ENCODE results near the gene CDK14. TPM values are rescaled to one million over a fixed set of nuclear protein-coding genes. Genes with fewer than 3 reads are reported as not detected.

Gene CDK14
- total and polyA plus RNA-seq, 10 of the 15 experiments (the other 5 are each of a cell fraction or from before 2014, with no cell fraction given): 6.5 to 61.3 (median 24.2) TPM

DNA sequence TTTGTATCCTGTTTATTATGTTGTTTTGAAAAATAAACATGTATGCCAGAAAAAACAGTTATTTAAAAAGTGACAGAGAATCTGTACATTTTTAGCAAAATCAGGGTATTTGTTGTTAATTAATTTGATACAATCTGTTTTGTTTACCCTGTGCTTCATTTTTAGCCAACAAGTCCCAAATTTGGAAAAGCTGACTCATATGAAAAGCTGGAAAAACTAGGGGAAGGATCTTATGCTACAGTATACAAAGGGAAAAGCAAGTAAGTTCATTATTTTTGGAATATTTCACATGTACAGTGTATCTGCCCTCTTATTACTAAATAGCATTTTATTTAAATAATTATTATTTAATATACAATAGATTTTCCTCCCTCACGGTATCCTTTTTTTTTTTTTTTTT lies 151.4 kb downstream of the CDK14 start:
- SMC1A ChIA-PET (ENCODE audit: uncharacterized antibody, unreplicated experiment): interaction anchor here (0.8 to 6.8 kb wide), 11 partner anchors 9 to 286 kb away, joined by 3 to 73 read pairs (median 5); no protein-coding TSS in a partner anchor
- Histone ChIP-seq H3K9ac (ENCODE audit: control insufficient read depth, insufficient read depth, low read length) (no peak overlapping the region), H3K9me3 (replicated peaks; ENCODE audit: control insufficient read depth, insufficient read depth, low read length) (no peaks in the 10 kb centered on the region), H3K4me2 (ENCODE audit: control insufficient read depth, insufficient read depth) (no peak overlapping the region), H3K4me3 (no peak overlapping the region), H3K27ac (ENCODE audit: control insufficient read depth, insufficient read depth) (no peak overlapping the region), H2AFZ (ENCODE audit: control insufficient read depth, low read depth, low read length) (no peak overlapping the region), H4K20me1 (ENCODE audit: control insufficient read depth, insufficient read depth) (no peaks in the 10 kb centered on the region), H3K27me3 (replicated peaks in 1 of 2; ENCODE audit: control insufficient read depth in 2 of 2, insufficient read depth in 2 of 2, low read length in 1 of 2) (no peaks in the 10 kb centered on the region), H3K79me2 (ENCODE audit: control insufficient read depth, insufficient read depth, low read length) (no peaks in the 10 kb centered on the region; the same call in 1 of the 2 replicates), H3K36me3 (ENCODE audit: control insufficient read depth in 2 of 2, insufficient read depth in 2 of 2, low read length in 1 of 2) (peaks cover 0 to 6% of the 10 kb centered on the region in 2 experiments; a peak in 2 of 4 replicates), H3K4me1 (ENCODE audit: control insufficient read depth, insufficient read depth, low read length) (no peaks in the 10 kb centered on the region)
- no peak for TF ChIP-seq ESRRA (IDR thresholded peaks at IDR 0.05; ENCODE audit: low read length)
- DNase-seq (ENCODE audit: low read depth, low spot score) (no peak), FAIRE-seq (no peak), ATAC-seq (no peak)
- WGBS (ENCODE audit: insufficient coverage, insufficient replicate concordance, low lambda C conversion rate, missing lambda C conversion rate): 100% methylated on average over 1 of the region's 1 CpG
- in situ Hi-C loops (cut with MboI): no loop called here
- CTCF ChIA-PET: interaction anchor here (0.6 to 7.1 kb wide), 7 partner anchors 11 to 55 kb away, joined by 3 to 183 read pairs (median 5); no protein-coding TSS in a partner anchor
- intact Hi-C loops (cut with micrococcal nuclease; ENCODE audit: unreplicated experiment): no loop called here
- POLR2A ChIA-PET: interaction anchor here (1.0 kb wide), 1 partner anchor 30 kb away, joined by 3 read pairs; no protein-coding TSS in a partner anchor
- RAD21 ChIA-PET (ENCODE audit: unreplicated experiment): interaction anchor here (0.7 to 3.1 kb wide), 7 partner anchors 33 to 292 kb away, joined by 3 to 11 read pairs (median 3); no protein-coding TSS in a partner anchor
- BruUV-seq (replicated peaks): no TSS peak

DNA sequence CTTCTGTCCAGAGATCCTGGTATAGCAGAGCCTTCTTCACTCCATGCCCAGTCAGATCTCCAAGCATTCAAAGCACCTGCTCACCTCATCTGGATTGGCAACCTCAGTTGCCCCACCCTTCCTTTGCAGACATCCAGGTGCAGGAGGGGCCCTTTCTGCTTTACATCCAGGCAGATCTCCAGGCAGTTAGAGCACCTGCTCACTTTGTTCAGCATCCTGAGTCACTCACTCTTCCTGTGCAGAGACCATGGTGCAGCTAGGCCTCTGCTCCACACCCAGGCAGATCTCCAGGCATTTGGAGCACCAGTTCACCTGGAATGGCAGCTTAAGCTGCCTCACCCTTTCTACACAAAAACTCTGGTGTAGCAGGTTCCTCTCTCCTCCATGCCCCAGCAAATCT lies 153.1 kb downstream of the CDK14 start:
- no peak overlapping the region for H3K4me3 ChIP-seq
- H3K9ac ChIP-seq (ENCODE audit: control insufficient read depth, insufficient read depth, low read length): no peak overlapping the region
- intact Hi-C loops (cut with micrococcal nuclease; ENCODE audit: unreplicated experiment) (no loop called here), in situ Hi-C loops (cut with MboI) (no loop called here)
- no peaks in the 10 kb centered on the region for H3K79me2 ChIP-seq (ENCODE audit: control insufficient read depth, insufficient read depth, low read length)
- DNase-seq (ENCODE audit: low read depth, low spot score) (no peak), FAIRE-seq (no peak), ATAC-seq (peak; percentile 22; the same call in 1 of the 3 replicates)
- no peaks in the 10 kb centered on the region for H4K20me1 ChIP-seq (ENCODE audit: control insufficient read depth, insufficient read depth)
- no TSS peak for BruUV-seq (replicated peaks)
- RAD21 ChIA-PET (ENCODE audit: unreplicated experiment): interaction anchor here (0.6 to 2.7 kb wide), 7 partner anchors 35 to 285 kb away, joined by 3 to 47 read pairs (median 4); no protein-coding TSS in a partner anchor
- CTCF ChIA-PET: interaction anchor here (0.8 to 7.1 kb wide), 12 partner anchors 9 to 294 kb away, joined by 3 to 183 read pairs (median 8); no protein-coding TSS in a partner anchor
- no peaks in the 10 kb centered on the region for H3K9me3 ChIP-seq (replicated peaks; ENCODE audit: control insufficient read depth, insufficient read depth, low read length)
- no peaks in the 10 kb centered on the region for H3K27me3 ChIP-seq (replicated peaks in 1 of 2; ENCODE audit: control insufficient read depth in 2 of 2, insufficient read depth in 2 of 2, low read length in 1 of 2)
- H3K27ac ChIP-seq (ENCODE audit: control insufficient read depth, insufficient read depth): no peak overlapping the region
- no peak overlapping the region for H3K4me2 ChIP-seq (ENCODE audit: control insufficient read depth, insufficient read depth)
- H2AFZ ChIP-seq (ENCODE audit: control insufficient read depth, low read depth, low read length): no peak overlapping the region
- POLR2A ChIA-PET: interaction anchor here (0.6 kb wide), 1 partner anchor 34 kb away, joined by 4 read pairs; no protein-coding TSS in a partner anchor
- no peaks in the 10 kb centered on the region for H3K4me1 ChIP-seq (ENCODE audit: control insufficient read depth, insufficient read depth, low read length)
- H3K36me3 ChIP-seq (ENCODE audit: control insufficient read depth in 2 of 2, insufficient read depth in 2 of 2, low read length in 1 of 2): peaks cover 0 to 6% of the 10 kb centered on the region in 2 experiments; a peak in 2 of 4 replicates
- SMC1A ChIA-PET (ENCODE audit: uncharacterized antibody, unreplicated experiment): interaction anchor here (0.7 to 6.8 kb wide), 11 partner anchors 11 to 294 kb away, joined by 3 to 73 read pairs (median 9); no protein-coding TSS in a partner anchor
- TF ChIP-seq TARDBP (IDR thresholded peaks at IDR 0.05; ENCODE audit: borderline replicate concordance): no peak
- TF ChIP-seq RB1 (IDR thresholded peaks at IDR 0.05; ENCODE audit: borderline replicate concordance): no peak
- no peak for TF ChIP-seq YBX1 (IDR thresholded peaks at IDR 0.05)
- no peak for TF ChIP-seq RFX5 (IDR thresholded peaks at IDR 0.05; ENCODE audit: low read depth, low read length)
- no peak for TF ChIP-seq HCFC1 (IDR thresholded peaks at IDR 0.05; ENCODE audit: low read length)
- no peak for TF ChIP-seq SMC3 (IDR thresholded peaks at IDR 0.05; ENCODE audit: borderline replicate concordance, low read length)
- no peak for TF ChIP-seq ZNF384 (IDR thresholded peaks at IDR 0.05; ENCODE audit: borderline replicate concordance, low read depth, low read length)
- no peak for TF ChIP-seq CEBPB (IDR thresholded peaks at IDR 0.05; ENCODE audit: borderline replicate concordance in 1 of 2, low read depth in 2 of 2, low read length in 2 of 2)
- TF ChIP-seq E2F4 (IDR thresholded peaks at IDR 0.05; ENCODE audit: low read depth, low read length): no peak
- TF ChIP-seq SUPT20H (IDR thresholded peaks at IDR 0.05; ENCODE audit: borderline replicate concordance, control insufficient read depth, low read depth, low read length): no peak
- TF ChIP-seq, protein P1, sequence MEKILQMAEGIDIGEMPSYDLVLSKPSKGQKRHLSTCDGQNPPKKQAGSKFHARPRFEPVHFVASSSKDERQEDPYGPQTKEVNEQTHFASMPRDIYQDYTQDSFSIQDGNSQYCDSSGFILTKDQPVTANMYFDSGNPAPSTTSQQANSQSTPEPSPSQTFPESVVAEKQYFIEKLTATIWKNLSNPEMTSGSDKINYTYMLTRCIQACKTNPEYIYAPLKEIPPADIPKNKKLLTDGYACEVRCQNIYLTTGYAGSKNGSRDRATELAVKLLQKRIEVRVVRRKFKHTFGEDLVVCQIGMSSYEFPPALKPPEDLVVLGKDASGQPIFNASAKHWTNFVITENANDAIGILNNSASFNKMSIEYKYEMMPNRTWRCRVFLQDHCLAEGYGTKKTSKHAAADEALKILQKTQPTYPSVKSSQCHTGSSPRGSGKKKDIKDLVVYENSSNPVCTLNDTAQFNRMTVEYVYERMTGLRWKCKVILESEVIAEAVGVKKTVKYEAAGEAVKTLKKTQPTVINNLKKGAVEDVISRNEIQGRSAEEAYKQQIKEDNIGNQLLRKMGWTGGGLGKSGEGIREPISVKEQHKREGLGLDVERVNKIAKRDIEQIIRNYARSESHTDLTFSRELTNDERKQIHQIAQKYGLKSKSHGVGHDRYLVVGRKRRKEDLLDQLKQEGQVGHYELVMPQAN (conservative IDR thresholded peaks at IDR 0.05): no peak
- no peak for TF ChIP-seq CHD1 (IDR thresholded peaks at IDR 0.05; ENCODE audit: low read depth, low read length)
- no peak for TF ChIP-seq ATF3 (IDR thresholded peaks at IDR 0.05; ENCODE audit: borderline replicate concordance, extremely low read depth, low read depth, low read length)

Measured in GM12878 (cell line).